ENCODE measurements around the gene ANLN. TPM values are rescaled to one million over a fixed set of nuclear protein-coding genes. Genes with fewer than 3 reads are reported as not detected.

ANLN gene
- total and polyA plus RNA-seq, 9 of the 15 experiments (the other 6 are each of a cell fraction or from before 2014, with no cell fraction given), result 18.1 to 66.2 (median 38.7) TPM

GRCh38 chr7:36462551-36463137, 73.0 kb downstream of the ANLN start (continued):
- no peak for TF ChIP-seq RREB1 (CRISPR knock-in tag; IDR thresholded peaks at IDR 0.05)
- TF ChIP-seq ZMIZ1 (IDR thresholded peaks at IDR 0.05; ENCODE audit: low read depth in 2 of 2, low read length in 2 of 2), result no peak
- no peak for TF ChIP-seq NEUROD1 (IDR thresholded peaks at IDR 0.05; ENCODE audit: borderline replicate concordance, low read depth, low read length, partially characterized antibody)
- peak; percentile 70 for TF ChIP-seq CEBPB (tag; IDR thresholded peaks at IDR 0.05)
- TF ChIP-seq E2F4 (CRISPR knock-in tag; IDR thresholded peaks at IDR 0.05; ENCODE audit: low read depth), result no peak
